Ovary (tissue), 3 donors: ENCODE results near the gene CHCHD1.

ENCODE experiments used
- CTCF ChIP-seq, 3 donors: fragments of 450-650 bp in 2 of 3; fragments of 200-600 bp in 1 of 3; IDR thresholded peaks; one replicate each; pipeline versions ENCODE4 v1.5.1 to v1.8.0; 2016 to 2022; ENCODE audit warnings: antibody characterized with exemption in 3 of 3, mild to moderate bottlenecking in 1 of 3
- POLR2A ChIP-seq: fragments of 450-650 bp; IDR thresholded peaks from one replicate; pipeline ENCODE4 v1.6.1; 2017; ENCODE audit warnings: antibody characterized with exemption, mild to moderate bottlenecking, moderate library complexity
- donor health status: DM: no; HTN: no; CAD: no.

- TF ChIP-seq CTCF (IDR thresholded peaks at IDR 0.05) = no peak
- TF ChIP-seq POLR2A = no peak
Measured at GRCh38 chr10:73828161-73828560, 46.3 kb downstream of the CHCHD1 start.
